HG02840 (cell line): ENCODE data around the gene CATSPERD.

Source experiments
- ATAC-seq: cut with Tn5 transposase; IDR thresholded peaks from one replicate; pipeline ENCODE4 v1.9.1; 2021; ENCODE audit warnings: mild to moderate bottlenecking, moderate library complexity, moderate number of reproducible peaks; ENCODE audit not compliant: unreplicated experiment, low FRiP score

CATSPERD gene

GRCh38 chr19:5784581-5785147 lies 64.2 kb downstream of the CATSPERD start, which contains the start of gene PRR22:
PRR22 (minus strand) TSS chr19:5784746; CDS start chr19:5784660, 86 bp downstream.
- ATAC-seq = no peak

- ATAC-seq = no peak
These were observed 65.0 kb downstream of the CATSPERD start for GRCh38 chr19:5785423-5785822.

GRCh38 chr19:5786593-5787408 lies 66.4 kb downstream of the CATSPERD start:
- ATAC-seq = no peak

DNA sequence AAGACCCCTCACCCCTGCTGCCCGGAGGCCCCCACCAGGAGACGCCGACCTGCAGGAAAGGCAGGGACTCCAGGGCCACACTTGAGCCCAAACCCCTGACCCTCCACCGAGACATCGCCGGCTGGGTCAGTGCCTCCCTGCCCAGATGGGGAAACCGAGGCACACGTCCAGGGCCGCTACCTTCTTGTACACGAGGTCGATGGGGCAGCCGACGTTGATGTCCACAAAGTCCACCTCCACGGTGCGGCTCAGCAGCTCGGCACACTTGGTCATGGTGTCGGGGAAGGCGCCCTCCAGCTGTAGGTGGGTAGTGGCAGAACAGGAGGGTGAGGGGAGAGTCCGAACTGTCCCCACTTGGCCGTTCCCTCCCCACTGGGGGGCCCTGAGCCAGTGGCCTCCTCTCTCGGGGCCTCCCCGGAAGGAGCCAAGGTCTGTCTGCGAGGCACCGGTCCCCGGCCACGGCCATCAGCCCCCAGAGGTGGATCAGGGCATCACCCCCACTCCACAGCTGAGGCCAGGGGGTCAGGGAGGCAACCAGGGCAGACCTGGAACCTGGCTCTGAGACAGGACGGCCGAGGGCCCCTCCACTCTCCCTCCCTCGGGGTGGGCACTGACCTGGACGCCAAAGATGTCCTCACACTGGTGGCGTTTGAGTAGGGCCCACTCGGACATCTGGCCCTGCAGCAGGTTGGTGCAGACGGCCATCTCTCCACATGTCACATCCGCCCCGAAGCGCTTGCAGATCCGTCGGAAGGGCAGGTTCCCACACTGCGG lies 67.2 kb downstream of the CATSPERD start:
- no peak for ATAC-seq

DNA sequence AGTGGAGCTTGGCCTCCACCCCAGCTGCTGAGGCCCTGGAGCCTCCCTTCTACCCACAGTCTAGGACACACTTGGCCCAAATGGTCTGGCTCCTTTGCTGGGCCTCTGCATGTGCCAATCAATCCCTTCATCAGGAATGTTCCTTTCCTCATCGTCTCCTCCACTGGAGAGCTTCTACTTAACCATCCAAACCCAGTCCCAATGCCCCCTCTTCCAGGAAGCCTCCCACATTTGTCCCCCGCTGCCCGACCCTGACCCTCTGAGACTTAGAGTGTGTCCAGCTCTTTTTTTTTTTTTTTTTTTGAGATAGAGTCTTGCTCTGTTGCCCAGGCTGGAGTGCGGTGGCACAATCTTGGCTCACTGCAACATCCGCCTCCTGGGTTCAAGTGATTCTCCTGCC lies 68.0 kb downstream of the CATSPERD start:
- ATAC-seq = no peak

DNA sequence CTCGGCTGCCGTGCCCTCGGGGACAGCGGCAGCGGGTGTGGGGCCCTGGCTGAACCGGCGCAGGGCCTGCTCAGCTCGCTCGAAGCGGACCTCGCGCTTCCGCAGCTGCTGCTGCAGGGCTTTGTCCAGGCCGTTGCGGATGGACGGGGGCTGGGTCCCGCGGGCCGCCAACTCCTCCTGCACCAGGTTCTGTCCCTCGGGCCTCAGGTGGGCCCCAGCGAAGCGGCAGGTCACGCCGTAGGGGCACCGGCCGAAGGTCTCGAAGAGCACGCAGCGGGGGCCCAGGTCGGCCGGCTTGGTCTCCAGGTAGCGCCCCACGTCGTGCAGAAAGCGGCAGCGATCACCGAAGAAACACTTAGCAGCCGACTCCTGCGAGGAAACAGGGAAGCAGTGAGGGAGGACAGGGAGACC lies 68.9 kb downstream of the CATSPERD start:
- no peak for ATAC-seq

GRCh38 chr19:5789886-5790558 lies 69.6 kb downstream of the CATSPERD start:
- no peak for ATAC-seq

DNA sequence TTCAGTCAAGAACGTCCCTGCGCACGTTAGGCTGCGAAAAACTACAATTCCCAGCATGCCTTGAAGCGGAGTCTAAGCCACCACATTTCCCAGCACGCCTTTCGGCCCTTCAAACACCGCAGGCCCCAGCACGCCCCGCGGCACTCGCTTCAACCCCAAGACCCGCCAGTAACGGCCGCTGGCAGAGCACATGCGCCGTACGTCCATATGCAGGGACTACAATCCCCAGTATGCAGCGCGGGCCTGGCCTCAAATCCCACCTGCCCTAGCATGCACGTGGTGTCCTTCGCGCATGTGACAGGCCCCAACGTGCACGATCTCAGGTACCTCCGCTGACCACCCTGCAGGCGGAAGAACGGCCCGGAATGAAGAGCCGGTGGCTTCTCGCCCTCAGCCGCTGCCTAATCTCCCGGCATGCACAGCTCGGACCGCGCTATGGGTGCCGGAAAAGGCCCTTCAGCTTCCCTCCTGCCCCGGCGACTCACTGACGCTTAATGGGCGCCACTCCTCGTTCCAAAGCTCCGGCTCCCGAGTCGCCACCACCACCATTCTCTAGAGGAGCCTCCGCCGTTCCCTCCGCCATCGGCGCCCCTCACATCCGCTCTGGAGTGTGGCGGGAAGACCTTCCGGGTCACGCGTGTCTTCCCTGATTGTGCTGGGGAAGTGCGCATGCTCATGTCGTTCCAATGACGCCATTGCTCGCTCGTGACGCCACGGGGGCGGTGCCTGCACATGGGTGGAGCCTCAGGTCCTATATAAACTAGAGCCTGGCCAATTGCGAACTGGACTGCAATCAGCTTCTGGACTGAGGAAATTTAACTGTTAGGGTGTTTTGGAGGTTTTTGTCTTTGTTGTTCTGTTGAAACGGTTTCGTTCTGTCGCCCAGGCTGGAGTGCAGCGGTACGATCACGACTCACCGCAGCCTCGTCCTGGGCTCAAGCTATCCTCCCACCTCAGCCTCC lies 70.4 kb downstream of the CATSPERD start, which contains the start of gene DUS3L:
DUS3L (minus strand) TSS at position 605 of the 962 bp plus-strand sequence; CDS start at position 583, 22 bp downstream.
- ATAC-seq = peak; percentile 77

- no peak for ATAC-seq
These were observed 71.8 kb downstream of the CATSPERD start for GRCh38 chr19:5792224-5792623.

DNA sequence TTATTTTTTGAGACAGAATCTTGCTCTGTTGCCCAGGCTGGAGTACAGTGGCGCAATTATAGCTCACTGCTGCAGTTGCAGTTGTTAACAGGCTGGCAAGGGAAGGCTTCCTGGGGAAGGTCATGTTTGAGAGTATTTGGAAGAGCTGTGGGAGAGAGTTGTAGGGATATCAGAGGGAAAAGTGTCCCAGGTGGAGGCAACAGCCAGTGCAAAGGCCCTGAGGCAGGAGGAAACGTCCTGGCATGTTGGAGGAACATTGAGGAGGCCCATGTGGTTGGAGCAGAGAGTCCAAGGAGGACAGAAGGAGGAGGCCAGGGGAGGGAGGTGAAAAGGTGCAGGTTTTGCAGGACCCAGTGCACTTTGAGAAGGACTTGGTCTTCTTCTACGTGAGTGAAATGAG lies 72.8 kb downstream of the CATSPERD start:
- no peak for ATAC-seq

GRCh38 chr19:5795382-5795919 lies 75.0 kb downstream of the CATSPERD start:
- ATAC-seq = no peak

- ATAC-seq = no peak
These were observed 77.8 kb downstream of the CATSPERD start for GRCh38 chr19:5798244-5798643.

- ATAC-seq = no peak
These were observed 79.1 kb downstream of the CATSPERD start for GRCh38 chr19:5799247-5800241.

DNA sequence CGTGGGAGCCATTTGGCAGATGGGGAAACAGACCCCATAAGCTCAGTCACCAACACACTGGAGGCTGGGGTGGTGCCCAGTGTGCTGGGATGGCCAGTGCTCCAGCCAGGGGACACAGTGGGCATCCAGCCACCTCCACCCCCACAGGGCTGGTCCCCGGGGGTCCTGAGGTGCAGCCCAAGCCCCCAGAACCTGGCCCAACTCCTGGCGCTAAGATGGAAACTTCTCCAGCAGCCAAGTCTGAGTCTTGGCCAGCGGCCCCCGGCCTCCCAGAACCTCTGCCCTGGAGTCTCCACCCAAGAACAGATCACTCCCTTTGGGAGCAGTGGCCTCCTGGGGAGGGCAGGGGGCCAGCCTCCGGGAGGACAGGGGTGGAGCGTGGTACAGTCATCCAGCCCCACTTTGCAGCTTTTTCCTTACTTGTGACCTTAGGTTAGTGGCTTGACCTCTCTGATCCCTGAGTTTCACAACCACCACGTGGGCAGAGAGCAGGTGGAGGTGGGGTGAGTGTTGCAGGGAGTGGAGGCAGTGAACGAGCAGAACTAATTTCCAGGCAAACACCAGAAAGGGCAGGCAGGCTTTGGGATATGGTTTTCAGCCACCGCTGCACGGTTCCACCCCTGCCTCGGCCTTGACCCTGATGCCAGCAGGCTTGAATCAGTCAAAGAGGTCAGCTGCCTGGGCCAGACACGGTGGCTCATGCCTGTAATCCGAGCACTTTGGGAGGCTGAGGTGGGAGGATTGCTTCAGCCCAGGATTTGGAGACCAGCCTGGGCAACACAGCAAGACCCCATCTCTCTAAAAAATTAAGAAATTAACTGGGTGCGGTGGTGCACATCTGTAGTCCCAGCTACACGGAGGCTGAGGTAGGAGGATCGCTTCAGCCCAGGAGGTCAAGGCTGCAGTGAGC lies 80.2 kb downstream of the CATSPERD start:
- ATAC-seq = no peak

- ATAC-seq = no peak
These were observed 81.6 kb downstream of the CATSPERD start for GRCh38 chr19:5801796-5802619.

DNA sequence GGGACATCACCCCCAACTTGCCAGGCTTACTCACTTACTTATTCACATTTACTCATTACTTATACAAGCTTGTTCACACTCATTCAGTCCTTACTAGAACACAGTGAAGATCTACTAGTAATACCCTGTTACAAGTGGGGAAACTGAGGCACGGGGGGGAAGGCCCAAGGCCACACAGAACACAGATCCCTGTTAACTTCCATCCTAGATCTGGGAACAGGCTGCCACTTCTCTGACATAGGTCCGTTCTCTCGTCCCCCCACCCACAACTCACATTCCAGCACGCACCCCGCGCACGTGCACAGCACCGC lies 83.0 kb downstream of the CATSPERD start:
- ATAC-seq = no peak
